Bronchial epithelial cell (primary cell): Measurements from ENCODE around the gene GRM1. TPM values are rescaled to one million over a fixed set of nuclear protein-coding genes. Genes with fewer than 3 reads are reported as not detected.
A peak's percentile ranks its signal among the peaks of the same experiment; 100 is the strongest.

Source experiments
- DNase-seq: peaks from one replicate; pipeline ENCODE4 v3.0.0-alpha.2; 2010; ENCODE audit warnings: low read depth
- FAIRE-seq: peaks from 2 replicates; lab custom pipeline; 2011; peaks lifted over from hg19 to GRCh38; lab: Jason Lieb, UNC
- H3K27me3 ChIP-seq: 2 replicates; pipeline ENCODE4 v1.5.1; 2011; ENCODE audit warnings: low read length; ENCODE audit not compliant: control insufficient read depth, insufficient read depth
- H3K36me3 ChIP-seq: 2 replicates; pipeline ENCODE4 v1.5.1; 2011; ENCODE audit warnings: low read length; ENCODE audit not compliant: control insufficient read depth, insufficient read depth
- H3K4me3 ChIP-seq: 2 replicates; pipeline ENCODE4 v1.5.1; 2011; ENCODE audit warnings: mild to moderate bottlenecking, low read depth, low read length, control low read depth
- CTCF ChIP-seq: IDR thresholded peaks from 2 replicates; pipeline ENCODE4 v1.5.1; 2011; ENCODE audit warnings: mild to moderate bottlenecking, moderate library complexity, low read length, control low read depth, inconsistent platforms; ENCODE audit not compliant: insufficient read depth, severe bottlenecking
- total RNA-seq: library from RNA; depleted of rRNA; stranded (reverse); fragments of >200 nt; gene quantifications from 2 replicates; pipeline ENCODE4 v1.2.1, GENCODE V29; 2014

The GRM1 gene
- total RNA-seq, 1 donor from 2014 or later = not detected

- H3K27me3 ChIP-seq = no peaks in the 10 kb centered on the region
- FAIRE-seq (peak; percentile 7), DNase-seq (peak; percentile 3)
- TF ChIP-seq CTCF = no peak
- H3K4me3 ChIP-seq = no peak overlapping the region
- H3K36me3 ChIP-seq = no peaks in the 10 kb centered on the region
These were observed 106.3 kb downstream of the GRM1 start for GRCh38 chr6:146135167-146135566.

- FAIRE-seq = no peak
- Histone ChIP-seq H3K36me3 (no peaks in the 10 kb centered on the region), H3K4me3 (no peak overlapping the region), H3K27me3 (no peaks in the 10 kb centered on the region)
- no peak for DNase-seq
- no peak for TF ChIP-seq CTCF
These were observed 118.0 kb downstream of the GRM1 start for GRCh38 chr6:146146836-146147235.

DNA sequence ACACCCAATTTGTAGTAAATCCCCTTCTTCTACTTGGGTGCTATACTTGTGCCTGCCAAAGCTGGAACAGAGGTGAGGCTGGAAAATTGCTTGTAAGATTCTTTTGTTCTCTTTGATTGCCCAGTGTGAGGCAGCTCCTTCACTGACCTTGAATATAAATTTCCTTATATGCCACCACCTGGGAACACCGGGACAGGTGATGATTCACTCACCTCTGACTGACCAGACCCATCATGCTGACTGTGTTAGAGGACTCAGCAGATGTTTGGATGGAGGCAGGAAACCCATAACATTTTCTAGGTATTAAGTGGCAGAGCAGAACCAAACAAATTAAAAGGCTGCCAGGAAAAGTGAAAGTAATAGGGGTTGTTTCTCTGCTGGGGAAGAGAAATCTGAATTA lies 120.9 kb downstream of the GRM1 start:
- no peak overlapping the region for H3K4me3 ChIP-seq
- no peaks in the 10 kb centered on the region for H3K27me3 ChIP-seq
- H3K36me3 ChIP-seq = no peaks in the 10 kb centered on the region
- no peak for FAIRE-seq
- TF ChIP-seq CTCF = no peak
- peak; percentile 35 for DNase-seq

DNA sequence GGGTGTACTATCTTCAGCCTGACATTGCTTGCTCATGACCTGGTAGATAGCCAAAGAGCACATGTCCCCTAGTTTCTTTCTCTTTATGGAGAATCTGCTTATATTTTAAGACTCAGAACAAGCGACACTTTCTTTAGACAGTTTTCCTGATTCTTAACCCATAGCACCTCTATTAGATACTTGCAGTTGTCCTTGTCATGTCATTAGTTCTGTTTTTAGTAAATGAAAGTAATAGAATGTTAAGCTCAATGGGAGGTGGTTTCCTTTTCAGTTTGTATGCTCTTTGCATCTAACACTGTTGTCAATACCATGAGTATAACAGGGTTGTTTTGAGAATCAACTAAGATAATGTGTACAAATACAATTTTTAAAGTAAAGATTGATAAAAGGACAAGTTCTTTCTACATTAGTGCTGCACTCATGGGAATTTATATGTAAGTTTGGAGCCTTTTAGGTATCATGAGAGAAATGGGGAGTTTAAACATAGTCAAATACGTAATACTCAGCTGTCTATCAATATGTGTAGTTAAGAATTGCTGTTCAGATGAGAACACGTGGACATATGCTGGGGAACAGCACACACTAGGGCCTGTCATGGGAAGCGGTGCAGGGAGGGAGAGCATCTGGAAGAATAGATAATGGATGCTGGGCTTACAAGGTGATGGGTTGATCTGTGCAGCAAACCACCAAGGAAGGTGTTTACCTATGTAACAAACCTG lies 124.3 kb downstream of the GRM1 start:
- H3K27me3 ChIP-seq = no peaks in the 10 kb centered on the region
- no peaks in the 10 kb centered on the region for H3K36me3 ChIP-seq
- no peak for FAIRE-seq
- TF ChIP-seq CTCF = no peak
- no peak for DNase-seq
- H3K4me3 ChIP-seq = no peak overlapping the region

GRCh38 chr6:146154197-146154596 lies 125.3 kb downstream of the GRM1 start:
- no peak for TF ChIP-seq CTCF
- no peaks in the 10 kb centered on the region for H3K36me3 ChIP-seq
- FAIRE-seq (no peak), DNase-seq (peak; percentile 25)
- no peak overlapping the region for H3K4me3 ChIP-seq
- H3K27me3 ChIP-seq = no peaks in the 10 kb centered on the region

DNA sequence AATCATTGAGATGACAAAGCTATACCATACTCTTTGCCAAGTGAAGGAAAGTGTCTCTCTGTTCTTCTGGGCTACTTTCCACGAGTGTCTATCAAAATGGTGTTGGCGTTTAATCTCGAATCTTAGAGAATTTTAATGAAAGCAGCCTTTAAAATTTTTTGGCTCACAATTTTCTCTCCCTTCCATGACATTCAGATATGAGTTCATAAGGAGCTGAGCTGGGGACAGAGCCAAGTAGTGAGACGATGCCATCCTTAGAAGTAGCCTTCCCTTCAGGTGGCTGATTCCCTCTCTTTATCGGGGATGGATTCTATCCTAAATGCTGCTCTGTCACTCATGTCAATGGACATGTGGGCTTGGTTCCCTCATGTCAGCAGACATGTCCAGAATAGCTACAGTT lies 132.8 kb downstream of the GRM1 start:
- DNase-seq = no peak
- Histone ChIP-seq H3K27me3 (no peaks in the 10 kb centered on the region), H3K4me3 (no peak overlapping the region), H3K36me3 (no peaks in the 10 kb centered on the region)
- FAIRE-seq = no peak
- TF ChIP-seq CTCF = no peak
